Activated CD4-positive, alpha-beta T cell treated with anti-CD3 and anti-CD28 coated beads for 48 hours (primary cell): ENCODE measurements around the gene FAM135A.
A peak's percentile ranks its signal among the peaks of the same experiment; 100 is the strongest.

Source experiments
- DNase-seq: peaks from one replicate; pipeline ENCODE4 v3.0.0-alpha.2; 2020

The FAM135A gene

DNA sequence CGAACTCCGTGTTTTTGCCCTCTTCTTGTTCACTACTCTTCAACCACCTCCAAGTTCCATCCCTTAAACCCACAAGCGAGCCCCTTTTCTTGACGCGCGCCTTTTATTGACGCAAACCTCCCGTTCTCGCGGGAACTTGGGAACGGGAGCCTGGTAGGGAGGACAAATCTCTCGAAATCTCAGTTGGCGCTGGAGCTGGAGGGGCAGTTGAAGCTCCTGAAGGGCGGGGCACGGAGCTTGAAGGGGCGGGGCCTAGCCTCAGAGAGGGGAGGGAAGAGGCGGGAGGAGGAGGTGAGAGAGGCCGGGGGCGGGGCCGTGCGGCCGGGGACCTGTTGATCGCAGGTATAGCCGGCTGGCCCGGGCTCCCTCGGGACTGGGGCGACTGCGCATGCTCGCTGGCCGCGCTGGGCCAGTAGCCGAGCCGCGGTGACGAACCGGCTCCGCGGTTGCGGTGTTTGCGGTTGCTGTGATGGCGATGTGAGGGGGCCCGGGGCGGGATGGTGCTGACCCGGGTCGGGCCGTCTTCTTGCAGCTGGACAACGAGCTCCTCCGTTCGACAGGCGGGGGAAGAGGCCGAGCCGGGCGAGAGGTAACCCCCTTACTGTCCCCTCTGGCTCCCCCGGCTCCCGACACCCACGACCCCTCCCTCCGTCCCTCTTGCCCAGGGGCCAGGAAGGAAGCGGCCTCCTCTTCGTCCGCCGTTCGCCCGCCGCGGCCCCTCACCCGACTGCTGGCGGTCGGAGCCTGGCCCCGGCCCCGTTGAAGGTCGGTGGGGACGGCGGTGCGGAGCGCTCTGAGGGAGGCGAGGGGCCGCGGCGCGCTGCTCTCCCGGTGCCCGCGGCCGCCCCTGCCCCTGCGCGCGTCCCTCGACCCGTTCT is at the start of gene FAM135A:
TSS of gene FAM135A (plus strand) at position 395 of the 878 bp plus-strand sequence. CDS start 14,835 bp downstream, outside the sequence.
- DNase-seq, result peak; percentile 98

DNA sequence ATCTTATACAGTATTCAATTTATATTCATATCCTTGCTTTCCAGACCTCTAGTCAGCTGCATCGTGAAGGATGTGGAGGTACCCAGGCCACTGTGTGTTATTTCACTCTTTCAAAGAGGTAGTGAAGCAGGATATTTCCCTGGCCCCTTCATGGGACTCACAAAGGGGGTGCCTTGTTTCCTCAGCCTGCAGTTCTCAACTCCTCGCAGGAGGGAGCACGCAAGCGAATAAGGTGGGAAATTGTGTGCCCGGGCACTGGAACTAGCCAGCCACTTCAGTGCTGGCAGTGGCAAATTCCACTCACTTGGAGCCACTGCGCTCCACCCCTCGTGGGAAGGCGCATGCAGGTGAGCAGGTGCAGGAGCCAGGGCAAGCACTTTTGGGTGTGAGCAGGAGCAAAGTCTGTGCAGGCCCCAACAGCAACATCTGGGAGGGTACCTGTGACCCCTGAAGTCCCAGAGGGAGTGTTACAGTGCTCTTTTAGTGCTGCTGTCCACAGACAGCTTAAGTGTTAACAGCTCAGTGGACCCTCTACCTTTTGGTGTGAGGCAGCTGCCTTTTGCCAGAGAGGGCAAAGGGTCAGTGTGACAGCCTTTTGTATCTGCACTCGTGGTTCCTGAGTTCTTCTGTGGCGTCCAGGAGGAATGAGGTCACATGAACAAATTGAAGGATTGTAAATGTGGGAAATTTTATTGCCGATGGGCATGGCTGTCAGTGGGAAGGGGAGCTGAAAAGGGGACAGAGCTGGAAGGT is 49.4 kb upstream of the FAM135A start:
- DNase-seq, result no peak

DNA sequence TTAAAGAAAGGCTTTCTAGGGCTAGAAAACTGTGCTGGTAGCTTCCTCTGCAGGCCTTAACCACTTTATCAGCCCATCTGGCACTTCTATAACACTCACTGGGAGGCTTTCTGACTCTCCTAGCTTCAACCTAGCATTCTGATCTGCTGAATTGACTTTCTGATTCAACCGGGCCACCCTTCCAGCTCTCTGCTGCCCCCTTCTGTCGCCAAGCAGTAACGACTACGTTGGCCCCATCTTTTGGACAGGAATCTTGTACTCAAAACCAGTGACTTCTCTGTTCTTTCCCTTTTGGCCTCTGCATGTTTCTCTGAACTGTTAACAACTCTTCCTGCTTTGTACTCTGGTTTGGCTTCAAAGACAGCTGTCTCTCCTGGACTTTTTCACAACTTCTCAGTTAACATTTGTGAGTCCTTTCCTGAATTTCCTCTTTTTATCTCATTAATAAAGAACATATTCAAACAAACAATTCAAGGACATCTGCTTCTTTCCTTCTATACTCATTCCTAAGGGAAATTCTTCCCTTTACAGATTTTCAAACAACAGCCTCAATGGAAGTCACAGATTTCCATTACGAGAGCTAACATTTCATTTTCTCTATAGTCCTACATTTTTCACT is 43.9 kb upstream of the FAM135A start:
- peak; percentile 72 for DNase-seq

DNA sequence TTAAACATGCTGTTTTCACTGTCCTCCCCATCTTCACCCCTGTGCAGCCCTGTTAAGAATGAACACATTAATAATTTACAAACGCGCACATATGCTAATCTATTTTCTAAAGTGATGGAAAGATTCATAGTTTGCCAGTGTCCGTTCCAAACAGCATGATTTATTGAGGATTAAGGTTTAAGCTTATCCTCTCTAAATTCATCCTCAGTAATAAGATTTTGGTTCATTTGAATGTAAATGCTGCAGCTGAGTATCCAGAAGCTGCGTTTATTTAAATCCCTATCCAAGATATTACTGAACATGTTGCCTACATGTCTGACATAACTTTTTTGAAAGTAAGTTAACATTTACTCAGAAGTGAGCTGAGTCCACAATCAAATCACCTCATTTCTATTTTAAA is 42.8 kb upstream of the FAM135A start:
- DNase-seq, result no peak

DNA sequence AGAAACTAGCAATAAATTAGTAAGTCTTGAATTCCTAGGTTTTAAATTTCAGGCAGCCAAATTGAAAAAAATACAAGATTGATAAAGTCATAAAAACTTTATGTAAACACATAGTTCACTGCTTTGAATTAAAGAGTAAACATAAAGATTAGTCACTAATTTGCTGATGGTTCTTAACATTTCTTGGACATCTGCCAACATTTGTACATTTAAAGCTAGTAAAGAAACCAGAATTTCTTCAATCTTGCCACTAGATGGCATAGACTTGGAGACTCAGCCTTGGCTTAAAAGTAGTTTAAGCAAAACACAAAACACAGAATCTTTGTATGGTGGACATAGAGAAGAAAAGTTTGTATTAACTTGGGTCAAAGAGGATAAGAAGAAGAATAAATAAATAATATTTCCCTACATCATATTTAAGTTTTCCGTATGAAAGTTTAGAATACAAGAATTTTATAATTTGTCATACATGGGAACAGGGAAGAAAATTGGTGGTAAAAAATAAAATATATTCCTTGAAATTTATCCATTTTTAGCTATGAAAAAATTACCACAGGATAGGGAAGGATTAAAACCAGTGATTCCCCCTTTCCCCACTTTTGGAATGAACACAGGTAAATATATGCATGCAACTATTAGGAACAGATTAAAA is 41.7 kb upstream of the FAM135A start:
- DNase-seq, result no peak

DNA sequence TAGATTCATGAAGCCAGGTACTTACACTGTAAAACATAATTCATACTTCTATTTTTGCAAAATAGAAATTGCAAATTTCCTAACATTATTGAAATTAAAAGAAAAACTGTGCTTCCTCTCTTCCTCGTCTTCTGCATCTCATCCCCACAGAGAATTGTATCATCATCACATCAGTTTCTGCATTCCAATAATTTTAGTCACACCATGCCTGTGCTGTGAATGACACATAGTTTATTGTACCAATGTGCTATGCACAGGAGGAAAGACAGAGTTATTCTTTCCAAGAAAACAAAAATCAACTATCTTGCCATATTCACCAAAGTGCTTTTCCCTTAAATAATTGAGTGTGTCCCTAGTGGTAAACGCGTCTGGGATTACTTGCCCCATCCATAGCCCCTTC is 38.1 kb upstream of the FAM135A start:
- no peak for DNase-seq

DNA sequence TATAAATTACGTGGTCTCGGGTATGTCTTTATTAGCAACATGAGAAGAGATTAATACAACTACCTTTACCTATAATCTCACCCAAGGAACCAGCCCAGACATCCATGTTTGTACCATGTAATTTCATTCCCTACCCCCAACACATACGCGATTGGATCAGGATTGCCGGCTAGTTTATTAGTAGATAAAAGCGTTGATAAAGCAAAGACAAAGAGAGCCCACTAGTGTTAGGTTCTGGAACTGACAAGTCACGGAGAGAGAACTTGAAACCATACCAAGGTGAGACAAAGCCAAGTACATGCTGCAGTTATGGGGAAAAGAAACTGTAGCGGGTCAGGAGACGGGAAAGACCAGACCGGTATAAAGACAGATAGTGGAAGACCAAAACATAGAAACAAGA is 37.4 kb upstream of the FAM135A start:
- no peak for DNase-seq

DNA sequence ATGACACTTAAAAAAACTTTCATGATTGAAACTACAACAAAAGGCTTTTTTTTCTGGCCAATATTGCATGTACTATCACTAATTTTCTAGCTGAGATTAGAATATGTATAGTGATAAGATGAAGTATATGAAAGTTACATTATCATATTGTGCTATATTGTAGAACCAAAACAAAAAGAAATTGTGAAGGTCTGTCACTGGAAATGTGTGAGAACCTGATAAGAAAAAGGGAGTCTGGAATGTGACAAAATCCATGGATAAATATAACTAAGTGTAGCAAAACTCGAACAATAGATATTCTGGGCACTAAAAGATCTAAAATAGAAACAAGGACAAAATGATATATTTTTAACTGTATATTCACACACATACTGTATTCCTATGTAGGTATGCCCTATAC is 36.7 kb upstream of the FAM135A start:
- DNase-seq, result no peak

DNA sequence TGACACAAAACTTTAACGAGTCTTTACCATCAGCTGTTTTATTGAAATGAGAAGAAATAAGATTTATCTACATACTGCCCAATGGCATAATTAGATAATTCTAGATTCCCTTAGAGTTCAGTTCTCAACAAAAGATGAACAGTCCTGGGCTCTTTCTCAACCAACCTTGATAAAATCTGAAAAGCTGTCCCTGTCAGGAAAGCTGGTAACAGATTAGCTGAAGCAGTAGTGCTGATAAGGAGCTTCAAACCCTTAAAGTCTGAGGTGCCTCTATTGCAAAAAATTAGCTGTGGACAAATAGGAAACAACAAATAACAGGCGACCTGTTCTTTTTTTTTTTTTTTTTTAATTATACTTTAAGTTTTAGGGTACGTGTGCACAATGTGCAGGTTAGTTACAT is 35.9 kb upstream of the FAM135A start:
- DNase-seq, result no peak

DNA sequence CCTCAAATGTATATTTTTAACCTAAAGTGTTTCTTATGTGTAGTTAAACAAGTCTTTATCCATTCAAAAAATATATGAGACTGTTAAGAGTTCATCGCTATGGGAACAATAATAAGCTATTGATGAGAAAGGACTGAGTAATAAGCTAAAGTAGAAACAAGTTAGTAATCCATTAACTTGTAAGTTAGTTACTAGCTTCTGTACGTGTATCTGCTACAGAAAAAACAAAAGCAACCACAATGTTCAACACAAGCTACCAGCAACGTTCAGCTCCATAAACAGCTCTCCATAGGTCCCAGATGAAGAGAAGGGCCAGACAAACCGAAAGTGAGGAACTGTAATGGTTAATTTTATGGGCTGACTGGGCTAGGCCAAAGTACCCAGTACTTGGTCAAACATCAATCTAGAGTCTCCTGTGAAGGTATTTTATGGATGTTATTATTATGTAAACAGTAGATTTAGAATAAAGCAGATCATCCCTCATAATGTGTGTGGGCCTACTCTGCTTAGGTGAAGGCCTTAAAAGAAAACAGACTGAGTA is 33.8 kb upstream of the FAM135A start:
- no peak for DNase-seq

DNA sequence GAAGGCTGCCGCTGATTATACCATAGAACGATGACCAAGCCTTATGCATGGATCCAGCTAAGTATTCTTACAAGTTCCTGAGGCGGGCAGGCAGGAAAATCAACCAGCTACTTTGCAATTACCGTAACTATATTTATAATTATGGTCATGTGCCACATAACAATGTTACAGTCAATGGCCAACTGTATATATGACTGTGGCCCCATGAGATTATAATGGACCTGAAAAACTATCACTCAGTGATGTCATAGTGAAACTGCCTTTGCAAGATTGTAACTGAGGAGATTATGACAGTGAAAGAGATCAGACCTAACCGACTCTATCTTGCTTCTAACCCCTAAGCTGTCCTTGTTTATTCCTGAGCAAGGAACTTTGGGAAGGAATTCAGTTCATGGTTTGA is 33.1 kb upstream of the FAM135A start:
- DNase-seq, result no peak

DNA sequence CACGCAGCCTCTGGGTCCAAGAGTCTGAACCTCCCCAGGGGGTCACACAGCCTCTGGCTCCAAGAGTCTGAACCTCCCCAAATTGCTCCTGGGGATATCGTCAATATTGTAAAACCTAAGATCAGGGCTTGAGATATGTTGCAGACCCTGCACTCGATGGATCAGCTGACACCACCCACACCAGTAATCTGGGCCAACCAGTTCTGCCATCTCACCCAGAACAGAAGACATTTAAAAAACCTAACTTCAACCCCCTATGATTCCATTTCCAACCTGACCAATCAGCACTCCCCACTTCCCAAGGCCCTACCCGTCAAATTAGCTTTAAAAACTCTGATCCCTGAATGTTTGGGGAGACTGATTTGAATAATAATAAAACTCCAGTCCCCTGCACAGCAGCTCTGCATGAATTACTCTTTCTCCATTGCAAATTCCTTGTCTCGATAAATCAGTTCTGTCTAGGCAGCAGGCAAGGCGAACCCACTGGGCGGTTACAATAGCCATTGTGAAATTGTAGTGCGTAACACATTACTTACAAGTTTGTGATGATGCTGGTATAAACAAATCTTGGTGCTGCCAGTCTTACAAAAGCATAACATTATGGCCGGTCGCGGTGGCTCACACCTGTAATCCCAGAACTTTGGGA is 32.4 kb upstream of the FAM135A start:
- DNase-seq, result no peak

DNA sequence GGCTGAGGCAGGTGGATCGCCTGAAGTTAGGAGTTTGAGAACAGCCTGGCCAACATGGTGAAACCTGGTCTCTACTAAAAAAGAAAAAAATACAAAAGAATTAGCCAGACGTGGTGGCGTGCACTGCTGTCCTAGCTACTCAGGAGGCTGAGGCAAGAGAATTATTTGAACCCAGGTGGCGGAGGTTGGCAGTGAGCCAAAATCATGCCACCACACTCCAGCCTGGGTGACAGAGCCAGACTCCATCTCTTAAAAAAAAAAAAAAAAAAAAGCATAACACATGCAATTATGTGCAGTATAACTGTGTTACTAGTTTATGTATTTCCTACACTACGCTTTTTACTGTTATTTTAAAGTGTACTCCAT is 31.9 kb upstream of the FAM135A start:
- DNase-seq, result no peak

DNA sequence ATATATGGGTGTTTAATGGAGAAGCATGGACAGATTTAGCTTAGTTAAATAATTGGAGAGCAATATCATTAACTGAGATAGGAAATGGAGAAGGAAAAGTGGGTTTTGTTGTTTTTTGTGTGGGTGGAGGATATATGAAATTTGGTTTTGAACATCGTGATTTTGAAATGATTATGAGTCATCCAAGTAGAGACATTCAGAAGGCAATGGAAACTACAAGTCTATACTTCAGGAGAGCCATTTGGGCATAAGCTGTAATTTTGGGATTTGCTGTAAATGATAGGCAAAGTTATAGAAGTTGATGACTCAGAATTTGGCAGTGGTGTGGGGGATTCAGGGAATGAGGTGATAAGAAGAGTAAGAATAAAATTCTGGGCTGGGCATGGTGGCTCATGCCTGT is 27.4 kb upstream of the FAM135A start:
- no peak for DNase-seq

DNA sequence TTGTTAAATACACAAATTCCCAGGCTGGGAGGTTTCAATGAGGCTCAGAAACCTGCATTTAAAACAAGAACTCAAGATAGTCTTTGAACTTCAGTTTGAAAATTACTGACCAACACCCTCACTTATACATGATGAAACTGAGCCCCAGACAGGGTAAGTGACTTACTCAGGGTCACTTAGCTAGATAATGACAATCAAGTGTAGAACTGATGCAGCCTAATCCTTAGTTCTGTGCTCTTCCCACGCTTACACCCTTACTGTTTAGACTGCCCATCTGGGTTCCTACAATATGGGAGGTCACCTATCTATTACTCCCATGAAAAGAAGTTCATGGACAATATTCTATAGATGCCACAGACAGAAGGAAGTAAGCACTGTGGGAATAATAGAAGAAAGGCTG is 24.5 kb upstream of the FAM135A start:
- no peak for DNase-seq

DNA sequence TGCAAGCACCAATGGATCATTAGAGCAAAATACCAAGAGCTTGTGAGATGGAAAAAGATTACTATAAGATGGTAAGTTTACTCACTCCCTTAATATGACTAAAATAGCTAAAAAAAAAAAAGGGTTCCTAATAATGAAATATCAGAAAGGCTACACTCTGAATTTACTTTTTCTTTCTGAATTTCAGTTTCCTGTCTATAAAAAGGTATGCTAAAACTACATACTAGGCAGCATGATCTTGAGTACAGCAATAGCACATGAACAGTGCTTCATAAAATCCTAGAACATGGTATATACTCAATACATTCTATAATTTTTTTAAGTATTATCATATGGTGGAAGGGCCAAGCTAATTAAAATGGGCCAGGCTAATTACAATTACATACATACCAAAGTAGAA is 24.0 kb upstream of the FAM135A start:
- no peak for DNase-seq

DNA sequence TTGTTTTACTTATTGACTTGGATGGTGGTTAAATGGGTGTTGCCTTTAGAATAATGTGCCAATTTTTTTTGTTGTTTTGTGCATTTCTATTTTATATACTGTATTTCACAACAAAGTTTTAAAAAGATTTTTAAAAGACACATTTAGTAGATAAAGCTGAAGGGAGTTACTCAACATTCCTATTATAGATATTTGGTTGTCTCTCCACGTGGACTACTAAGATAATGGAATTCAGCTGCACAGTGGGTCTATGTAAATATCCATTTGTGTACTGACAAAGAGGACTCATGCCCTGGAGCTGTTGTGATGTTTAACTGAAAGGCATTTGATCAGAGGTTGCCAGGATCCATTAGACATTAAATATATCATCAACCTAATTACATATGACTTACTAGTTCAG is 23.2 kb upstream of the FAM135A start:
- DNase-seq, result no peak

DNA sequence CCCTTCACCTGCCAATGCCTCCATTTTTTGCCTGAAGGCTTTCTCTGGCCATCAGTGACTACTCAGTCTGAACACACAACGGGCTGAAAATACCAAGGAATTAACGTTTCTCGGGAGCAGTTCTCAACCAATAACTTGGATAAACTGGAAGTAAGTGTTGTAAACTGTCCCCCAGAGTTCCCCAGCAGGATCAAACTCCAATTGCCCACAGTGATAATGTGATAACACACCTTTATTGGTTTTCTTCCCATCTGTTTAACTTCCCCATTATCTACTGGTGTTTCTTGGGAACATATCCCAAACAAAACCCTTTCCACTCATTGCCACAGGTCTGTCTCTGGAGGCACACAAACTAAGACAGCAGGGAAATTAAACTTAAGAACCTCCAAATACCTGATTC is 21.8 kb upstream of the FAM135A start:
- no peak for DNase-seq

DNA sequence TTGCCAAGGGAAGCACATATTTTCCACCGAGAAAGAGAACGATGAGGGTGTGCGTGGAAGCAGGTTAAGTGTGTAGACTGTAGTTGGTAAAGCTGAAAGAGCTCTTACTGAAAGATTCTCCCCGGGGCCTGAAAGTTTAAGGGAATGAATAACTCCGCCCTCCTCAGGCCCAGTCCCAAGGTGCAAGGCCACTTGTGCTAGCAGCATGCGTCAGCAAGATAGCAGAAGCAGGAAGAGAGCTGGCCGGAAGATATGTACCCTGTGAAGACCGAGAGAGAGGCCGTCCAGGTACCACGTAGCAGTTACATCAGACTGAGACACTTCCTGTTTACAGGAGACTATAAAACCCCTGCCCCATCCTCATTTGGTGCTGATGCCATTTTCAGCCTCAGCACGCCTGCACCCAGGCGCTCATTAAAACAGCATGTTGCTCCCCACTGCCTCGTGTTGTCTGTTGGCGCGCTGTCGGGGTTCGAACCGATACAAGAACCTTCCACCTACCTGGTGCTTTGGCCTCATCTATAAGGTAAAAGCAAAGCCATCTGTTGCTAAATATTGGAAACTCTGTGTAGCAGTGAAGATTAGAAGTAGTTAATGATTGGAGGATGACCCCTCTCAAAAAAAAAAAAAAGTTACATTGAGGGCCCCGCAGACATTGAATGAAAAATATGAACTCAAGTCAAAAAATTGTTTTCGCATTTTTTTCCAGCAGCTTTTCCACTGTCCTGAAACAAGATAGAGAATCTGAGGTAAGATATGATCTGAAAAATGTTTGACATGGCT is 18.6 kb upstream of the FAM135A start:
- DNase-seq, result no peak

DNA sequence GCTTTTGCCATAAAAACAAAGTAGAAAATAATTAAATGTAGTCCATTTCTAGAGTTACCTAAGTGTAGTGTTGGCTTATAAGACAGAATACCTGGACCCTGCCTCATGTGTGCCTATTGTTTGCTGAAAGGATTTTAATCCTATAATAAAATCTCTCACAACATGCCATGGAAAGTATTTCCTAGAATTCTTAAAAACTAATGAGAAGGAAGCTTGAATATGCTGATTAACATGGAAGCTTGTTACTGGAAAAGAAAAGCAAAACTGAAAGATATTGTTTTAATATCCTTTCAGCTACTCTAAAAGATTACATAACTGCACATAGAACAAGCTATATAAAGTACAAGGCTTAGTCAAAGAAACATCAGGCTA is 18.0 kb upstream of the FAM135A start:
- no peak for DNase-seq

DNA sequence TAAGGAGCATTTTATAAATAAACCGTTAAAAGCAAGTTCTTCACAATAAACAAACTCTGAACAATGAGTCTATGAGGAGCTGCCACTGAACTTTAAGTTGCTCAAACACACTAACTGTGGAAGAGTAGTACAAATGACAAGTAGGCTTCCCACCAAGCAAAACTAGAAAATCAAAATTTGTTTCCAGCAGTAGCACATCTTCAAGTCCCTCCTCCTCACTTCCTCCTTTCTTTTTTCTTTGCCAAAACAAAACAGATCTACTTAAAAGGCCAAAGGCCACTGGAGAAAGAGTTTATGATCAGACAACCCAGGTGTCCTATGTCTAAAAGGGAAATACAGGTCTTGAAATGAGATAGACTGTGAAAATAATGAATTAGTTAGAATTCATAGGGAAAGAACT is 17.1 kb upstream of the FAM135A start:
- no peak for DNase-seq
